HUDEP-2 (cell line): Measurements from ENCODE around the gene PAF1.

ENCODE experiments used
- DNase-seq, 76 experiments: peaks; one replicate each; lab custom pipeline; 2025; ENCODE audit not compliant: unreplicated experiment in 76 of 76; lab: John Stamatoyannopoulos, UW

The PAF1 gene

DNA sequence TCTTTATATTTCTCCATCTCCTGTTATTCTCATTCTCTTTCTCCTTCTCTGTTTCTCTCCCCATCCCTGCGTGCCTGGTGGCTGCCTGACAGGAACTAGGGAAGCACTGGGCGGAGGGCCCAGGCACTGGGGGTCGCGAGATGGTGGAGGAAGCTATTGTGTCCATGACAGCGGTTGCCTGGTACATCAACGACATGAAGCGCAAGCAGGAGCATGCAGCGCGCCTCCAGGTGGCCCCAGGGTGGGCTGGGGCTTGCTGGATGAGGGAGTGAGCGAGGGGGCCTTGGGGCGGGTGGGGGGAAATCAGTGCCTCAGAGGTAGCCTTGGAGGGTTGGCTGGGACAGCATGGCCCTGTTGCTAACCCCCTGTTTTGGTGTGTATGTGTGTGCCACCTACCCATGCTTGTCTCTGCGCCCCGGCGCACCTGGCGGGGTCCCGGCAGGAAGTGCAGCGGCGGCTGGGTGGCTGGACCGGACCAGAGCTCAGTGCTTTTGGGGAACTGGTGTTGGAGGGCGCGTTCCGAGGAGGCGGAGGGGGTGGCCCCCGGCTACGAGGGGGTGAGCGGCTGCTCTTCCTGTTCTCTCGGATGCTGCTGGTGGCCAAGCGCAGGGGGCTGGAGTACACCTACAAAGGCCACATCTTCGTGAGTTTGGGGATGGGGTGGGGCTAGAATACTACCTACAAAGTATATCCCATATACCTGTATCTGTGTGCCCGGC lies 26.7 kb upstream of the PAF1 start:
- DNase-seq, result no peak

DNA sequence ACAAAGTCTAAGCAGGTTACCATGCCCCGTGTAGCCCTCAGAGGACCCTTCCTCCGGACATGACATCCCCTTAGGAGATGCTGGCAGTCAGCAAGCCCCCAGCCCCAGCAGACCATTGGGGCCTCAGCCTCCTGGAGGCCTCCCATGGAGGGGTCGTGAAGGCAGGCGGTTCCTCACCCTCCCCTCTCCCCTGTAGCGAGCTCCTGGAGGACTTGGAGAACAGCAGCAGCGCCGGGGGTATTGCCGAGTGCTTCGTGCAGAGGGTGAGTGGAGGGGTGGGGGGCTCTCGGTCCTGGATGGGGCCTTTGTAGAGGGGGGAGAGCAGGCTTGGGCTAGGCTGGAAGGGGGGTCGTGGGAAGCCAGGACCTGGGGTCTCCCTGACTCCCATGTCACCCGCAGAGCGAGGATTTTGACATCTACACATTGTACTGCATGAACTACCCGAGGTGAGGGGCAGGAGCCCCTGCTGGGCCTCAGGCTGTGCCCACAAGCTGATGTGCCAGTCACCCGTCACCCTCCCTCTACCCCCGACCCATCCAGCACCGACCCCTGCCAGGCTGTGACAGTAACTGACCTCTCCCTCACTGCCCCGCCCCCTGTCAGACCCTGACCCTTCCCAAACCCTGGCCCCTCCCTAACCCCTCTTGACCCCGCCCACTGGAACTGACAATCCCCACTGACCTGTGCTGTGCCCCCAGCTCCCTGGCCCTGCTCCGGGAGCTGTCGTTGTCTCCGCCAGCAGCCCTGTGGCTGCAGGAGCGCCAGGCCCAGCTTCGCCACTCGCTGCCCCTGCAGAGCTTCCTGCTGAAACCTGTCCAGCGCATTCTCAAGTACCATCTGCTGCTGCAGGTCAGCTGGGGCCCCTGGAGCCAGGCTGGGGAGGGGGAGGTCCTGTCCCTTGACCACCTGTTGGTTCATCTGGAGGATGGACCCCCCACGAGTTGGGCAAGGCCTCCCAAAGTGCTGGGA lies 25.5 kb upstream of the PAF1 start:
- DNase-seq, result no peak

DNA sequence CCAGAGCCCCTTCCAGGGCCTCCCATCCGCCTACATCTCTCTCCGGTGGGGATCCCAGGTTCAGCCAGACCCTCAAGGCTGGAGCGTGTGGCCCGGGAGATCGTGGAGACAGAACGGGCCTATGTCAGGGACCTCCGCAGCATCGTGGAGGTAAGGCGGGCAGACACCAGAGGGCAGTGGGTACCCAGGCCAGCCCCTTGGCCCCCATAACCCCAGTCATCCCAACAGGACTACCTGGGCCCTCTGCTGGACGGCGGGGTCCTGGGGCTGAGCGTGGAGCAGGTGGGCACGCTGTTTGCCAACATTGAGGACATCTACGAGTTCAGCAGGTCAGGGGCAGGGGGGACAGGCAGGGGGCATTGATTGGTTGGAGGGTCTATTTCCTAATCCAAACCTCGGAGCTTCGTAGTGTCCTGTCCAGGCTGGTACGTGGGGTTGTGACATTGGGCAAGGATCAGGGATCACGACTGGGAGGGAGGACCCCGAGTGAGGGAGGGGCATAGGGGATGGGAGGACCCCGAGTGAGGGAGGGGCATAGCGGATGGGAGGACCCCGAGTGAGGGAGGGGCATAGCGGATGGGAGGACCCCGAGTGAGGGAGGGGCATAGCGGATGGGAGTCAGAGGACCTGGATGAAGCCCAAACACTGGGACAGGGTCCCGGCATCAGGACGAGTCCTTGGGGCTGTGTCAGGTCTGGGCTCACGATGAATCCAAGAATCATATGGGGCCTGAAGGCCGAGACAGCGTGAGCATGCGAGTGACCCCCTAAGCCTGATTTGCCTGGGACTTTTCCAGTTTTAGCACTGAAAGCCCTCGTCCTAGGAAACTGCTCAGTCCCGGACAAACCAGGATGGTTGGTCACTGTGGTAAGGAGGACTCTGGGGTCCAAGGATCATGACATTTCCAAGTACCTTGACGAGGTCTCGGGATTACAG lies 24.5 kb upstream of the PAF1 start:
- no peak for DNase-seq

GRCh38 chr19:39413911-39414608 lies 23.2 kb upstream of the PAF1 start:
- no peak for DNase-seq

- DNase-seq, result no peak
Measured at GRCh38 chr19:39413272-39413910, 22.5 kb upstream of the PAF1 start.

GRCh38 chr19:39412867-39413271 lies 22.0 kb upstream of the PAF1 start:
- DNase-seq, result no peak

DNA sequence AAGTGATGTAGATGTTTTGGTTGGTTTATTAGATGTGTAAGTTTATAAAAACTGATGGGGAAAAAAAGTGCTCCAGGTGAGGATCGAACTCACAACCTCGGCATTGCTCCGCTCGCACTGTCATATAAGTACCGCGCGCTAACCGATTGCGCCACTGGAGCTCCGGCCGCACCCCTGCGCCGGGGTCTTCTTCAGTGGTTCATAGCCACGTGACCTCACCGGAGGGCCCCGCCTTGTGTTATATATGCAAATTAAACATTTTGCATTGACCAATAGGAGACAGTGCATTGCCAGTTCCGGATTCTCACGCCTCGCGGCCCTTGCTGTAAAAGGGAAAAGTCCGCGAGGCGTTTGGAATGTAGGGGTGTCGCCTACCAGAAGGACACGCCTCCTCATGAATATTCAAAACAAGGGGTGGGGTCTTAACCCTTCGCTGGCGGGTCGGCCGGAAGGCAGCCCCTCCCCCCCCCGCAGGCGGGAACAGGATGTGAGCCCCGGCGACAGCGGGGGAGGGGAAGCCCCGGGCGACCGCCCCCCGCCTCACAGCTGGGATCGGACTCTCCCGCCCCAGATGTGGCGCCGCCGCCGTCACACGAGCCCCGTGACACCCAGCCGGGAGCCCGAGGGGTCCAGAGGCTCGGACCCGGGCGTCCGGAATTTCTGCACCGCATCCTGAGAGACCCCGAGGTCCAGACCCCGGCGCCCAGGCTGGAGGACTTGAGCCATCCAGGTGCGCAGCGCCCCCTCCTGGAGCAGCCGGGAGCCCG lies 21.4 kb upstream of the PAF1 start, which contains the start of gene PLEKHG2:
Gene PLEKHG2, plus strand, starts transcription at position 570 of the 767 bp plus-strand sequence. CDS start 1,418 bp downstream, outside the sequence.
- DNase-seq, result peak; percentile 82 to 100 (median 98)

GRCh38 chr19:39411832-39412099 lies 20.9 kb upstream of the PAF1 start:
- DNase-seq, result peak in 74 of 76 experiments; percentile 43 to 98 (median 90)

- peak in 9 of 76 experiments; percentile 18 to 54 (median 40) for DNase-seq
Measured at GRCh38 chr19:39411081-39411831, 20.4 kb upstream of the PAF1 start.

DNA sequence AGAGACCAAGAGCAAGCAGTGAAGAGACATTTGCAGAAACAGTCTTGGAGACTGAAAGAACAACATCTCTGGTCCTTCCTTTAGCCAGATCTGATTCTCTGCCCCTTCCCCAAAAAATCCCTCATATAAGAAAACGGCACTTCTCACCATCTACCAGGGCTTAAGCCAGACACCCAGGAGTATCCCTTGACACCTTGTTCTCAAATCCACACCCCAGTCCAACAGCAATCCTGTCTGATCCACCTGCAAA lies 19.9 kb upstream of the PAF1 start:
- peak in 1 of 76 experiments; percentile 25 for DNase-seq

DNA sequence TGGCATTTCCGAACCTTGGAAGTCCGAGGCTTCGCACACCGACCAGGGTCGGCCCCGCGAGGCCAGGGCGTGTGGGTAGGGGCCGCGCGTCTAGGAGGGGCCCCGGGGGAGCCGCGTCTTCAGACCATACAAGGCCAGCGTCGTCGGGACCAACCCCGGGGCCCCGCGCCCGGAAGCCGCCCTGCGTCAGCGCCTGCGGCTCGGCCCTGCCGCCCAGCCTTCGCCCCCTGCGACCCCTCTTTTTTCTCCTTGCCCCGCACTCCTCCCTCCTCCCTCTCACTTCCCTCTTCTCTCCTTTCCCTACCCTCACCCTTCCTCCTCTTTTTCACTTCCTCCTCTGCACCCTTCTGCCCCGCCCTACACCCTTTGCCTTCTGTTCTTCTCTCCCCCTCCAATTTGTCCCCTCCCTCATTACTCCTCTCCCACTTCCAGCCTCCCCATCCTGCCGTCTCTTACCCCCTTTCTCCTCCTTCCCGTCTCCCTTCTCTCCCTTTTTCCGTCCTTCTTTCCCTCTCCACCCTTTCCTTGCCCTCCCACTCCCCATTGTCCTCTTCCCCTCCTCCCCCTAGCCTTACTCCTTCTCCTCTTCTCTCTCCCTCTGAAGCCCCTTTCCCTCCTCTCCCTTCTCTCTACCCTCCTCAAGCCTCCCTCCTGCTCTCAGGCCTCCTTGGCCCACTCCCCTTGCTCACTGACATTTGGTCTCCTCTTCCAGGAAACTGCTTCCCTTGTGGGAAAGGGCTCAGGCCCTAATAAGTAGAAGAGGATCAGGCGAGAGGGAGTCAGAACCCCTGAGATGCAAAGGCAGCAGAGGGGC lies 19.3 kb upstream of the PAF1 start:
- peak in 22 of 76 experiments; percentile 23 to 82 (median 49) for DNase-seq

DNA sequence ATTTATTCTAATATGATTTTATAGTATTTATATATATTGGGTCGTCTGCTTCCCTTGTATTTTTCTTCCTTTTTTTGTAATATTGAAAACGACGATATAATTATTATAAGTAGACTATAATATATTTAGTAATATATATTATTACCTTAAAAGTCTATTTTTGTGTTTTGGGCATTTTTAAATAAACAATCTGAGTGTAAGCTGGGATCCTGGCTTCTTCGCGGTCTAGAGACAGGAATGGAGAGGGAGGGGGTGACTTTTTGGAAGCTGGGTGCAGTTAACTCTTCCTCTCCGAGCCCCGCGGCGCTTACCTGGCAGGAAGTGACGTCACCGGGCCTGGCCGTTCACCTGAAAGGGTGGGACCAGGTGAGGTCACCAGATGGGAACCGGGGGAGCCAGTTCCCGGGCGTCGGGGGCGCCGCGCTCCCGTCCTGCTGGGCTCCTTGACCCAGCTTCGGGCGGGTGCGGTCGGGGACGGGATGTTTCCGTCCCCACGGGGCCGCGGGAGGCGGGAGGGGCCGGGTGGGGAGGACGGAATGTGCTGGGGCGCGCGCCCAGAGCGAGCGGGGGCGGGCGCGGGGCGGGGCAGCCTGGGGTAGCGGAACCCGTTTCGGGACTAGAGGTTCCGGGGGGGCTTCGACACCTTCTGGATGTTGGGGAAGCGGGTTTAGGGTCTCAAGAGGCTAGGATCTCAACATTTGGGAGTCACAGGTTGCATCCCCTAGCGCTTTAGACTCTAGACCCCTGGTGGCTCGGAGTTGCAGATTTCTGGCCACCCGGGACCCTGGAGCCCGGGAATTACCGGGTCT lies 18.5 kb upstream of the PAF1 start:
- peak in 67 of 76 experiments; percentile 17 to 87 (median 70) for DNase-seq

- DNase-seq, result peak in 8 of 76 experiments; percentile 26 to 40 (median 30)
Measured at GRCh38 chr19:39408392-39409207, 17.7 kb upstream of the PAF1 start.

DNA sequence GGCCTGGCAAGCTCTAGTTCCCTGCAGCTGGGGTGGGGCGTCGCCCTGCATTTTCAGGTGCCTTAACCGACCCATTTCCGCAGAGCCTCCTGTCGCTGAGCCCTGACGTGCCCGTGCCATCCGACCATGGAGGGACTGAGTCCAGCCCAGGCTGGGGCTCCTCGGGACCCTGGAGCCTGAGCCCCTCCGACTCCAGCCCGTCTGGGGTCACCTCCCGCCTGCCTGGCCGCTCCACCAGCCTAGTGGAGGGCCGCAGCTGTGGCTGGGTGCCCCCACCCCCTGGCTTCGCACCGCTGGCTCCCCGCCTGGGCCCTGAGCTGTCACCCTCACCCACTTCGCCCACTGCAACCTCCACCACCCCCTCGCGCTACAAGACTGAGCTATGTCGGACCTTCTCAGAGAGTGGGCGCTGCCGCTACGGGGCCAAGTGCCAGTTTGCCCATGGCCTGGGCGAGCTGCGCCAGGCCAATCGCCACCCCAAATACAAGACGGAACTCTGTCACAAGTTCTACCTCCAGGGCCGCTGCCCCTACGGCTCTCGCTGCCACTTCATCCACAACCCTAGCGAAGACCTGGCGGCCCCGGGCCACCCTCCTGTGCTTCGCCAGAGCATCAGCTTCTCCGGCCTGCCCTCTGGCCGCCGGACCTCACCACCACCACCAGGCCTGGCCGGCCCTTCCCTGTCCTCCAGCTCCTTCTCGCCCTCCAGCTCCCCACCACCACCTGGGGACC lies 16.9 kb upstream of the PAF1 start:
- DNase-seq, result peak in 34 of 76 experiments; percentile 20 to 65 (median 40)

- DNase-seq, result peak in 6 of 76 experiments; percentile 31 to 67 (median 51)
Measured at GRCh38 chr19:39407410-39407659, 16.4 kb upstream of the PAF1 start.
